ENCODE results near the gene CNOT10.
"Not testable (repeated sequence)": the region's sequence is repeated elsewhere in the genome, so short reads cannot be mapped to it uniquely, and the experiment has no call there.

Gene CNOT10

GRCh38 chr3:32759342-32759741 lies 74.4 kb downstream of the CNOT10 start:
- no peak for DNase-seq

DNA sequence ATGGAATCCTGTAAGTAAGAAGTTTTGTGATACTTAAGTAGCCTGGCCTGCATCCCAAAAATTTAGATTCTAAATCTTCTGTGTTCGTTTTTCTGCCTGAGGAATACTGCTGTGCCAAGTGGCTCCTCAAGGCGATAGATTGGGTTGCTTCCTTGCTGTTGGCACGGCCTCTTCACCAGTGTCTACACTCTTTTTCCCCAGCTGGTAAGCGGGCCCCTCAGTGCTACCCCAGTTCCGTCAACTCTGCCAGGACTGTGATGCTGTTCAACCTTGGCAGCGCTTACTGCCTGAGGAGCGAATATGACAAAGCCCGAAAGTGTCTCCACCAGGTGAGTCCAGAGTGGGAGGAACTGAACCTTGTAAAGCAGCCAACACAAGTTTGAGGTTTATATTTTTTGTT lies 79.5 kb downstream of the CNOT10 start:
- DNase-seq = no peak

- DNase-seq = no peak
Observed at GRCh38 chr3:32778389-32778788, 93.4 kb downstream of the CNOT10 start.

DNA sequence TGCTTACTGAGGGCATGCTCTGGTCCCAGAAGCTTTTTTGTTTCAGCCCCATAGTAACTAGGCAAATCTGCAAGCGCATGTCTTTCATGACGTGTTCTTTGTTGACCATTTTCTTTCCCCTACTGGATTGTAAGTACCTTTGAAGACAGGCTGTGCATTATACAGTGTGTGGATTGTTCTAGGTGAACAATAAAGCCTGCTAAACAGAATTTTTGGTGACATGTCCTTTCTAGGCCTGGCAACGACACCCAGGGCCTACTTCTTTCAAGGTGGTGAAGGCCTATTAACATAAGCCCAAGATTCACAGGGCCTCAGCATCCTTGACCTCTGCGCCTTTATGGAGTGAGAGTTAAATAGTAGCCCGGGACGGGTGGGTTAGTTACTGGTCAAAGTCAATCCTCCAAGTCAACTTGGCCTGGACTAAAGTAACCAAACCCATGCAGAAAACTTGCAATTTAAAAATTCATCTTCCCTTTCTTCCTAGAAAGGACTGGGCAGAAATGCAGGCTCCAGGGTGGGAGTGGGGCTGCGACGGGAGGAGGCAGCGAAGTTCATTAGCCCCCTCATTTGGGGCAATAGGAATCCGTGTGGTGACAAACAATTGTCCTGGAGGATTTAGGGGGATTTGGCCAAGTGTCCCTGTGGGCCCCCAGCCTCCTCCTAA lies 95.2 kb downstream of the CNOT10 start:
- no peak for DNase-seq

DNA sequence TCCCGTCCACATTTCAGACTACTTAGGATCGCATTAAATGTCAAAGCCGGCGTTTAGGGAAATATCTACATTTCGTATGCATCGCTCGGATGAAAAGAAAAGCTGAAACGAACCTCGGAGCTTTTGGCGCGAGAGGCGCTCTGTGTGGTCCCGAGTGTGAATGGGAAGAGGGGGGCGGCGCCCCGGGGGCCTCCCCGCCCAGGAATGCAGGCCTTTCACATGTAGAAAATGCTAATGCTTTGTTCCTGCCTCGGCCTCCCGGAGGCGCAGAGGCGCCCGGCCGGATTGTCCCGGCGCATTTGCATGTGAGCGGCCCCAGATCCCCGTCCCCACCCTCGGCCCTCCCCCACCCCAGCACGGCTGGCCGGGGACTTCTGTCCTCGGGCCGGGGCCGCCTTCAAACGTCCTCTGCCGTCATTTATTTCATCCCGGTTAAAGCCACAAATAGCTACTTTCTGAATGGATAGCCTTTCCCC lies 95.8 kb downstream of the CNOT10 start:
- DNase-seq = no peak

DNA sequence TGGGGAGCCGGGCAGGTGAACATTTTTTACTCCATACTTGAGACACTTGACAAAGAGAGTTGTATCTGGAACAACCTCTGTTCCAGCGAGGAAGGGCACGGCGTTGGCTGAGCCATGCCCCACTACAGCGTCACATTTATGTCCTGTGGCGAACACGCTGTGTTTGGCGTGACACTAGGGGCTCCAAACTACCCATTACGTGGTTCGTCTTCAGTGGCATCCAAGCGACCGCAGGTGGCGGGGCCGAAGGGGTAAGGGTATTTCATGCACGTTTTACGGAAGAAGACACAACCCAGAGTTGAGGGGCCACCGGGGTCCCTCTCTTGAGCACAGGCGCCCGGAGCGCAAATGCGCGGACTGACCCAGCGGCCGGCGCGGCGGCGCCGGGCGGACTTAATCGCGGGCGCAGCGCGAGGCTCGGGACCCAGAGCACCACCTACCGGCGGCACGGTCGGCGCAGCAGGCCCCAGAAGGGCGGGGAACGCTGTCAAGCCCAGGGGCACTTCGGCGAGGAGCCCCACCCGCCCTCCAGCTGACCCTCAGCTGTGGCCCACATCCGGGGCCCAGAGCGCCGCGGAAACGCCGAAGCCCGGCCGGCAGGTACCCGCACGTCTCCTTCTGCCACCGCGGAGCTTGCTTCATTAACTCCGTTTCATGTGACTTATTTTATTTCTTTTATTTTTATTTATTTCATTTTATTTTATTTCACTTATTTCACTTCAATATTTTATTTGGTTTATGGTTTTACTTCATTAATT lies 96.4 kb downstream of the CNOT10 start:
- peak; percentile 63 for DNase-seq

DNA sequence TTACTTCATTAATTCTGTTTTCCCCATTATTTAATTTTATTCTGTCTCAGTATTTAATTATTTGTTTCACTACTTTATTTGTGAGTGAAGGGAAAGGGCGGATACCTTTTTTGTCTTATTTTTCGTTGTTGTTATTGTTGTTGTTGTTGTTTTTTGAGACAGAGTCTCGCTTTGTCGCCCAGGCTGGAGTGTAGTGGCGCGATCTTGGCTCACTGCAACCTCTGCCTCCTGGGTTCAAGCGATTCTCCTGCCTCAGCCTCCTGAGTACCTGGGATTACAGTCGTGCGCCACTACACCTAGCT lies 96.9 kb downstream of the CNOT10 start:
- not testable (repeated sequence) for DNase-seq

DNA sequence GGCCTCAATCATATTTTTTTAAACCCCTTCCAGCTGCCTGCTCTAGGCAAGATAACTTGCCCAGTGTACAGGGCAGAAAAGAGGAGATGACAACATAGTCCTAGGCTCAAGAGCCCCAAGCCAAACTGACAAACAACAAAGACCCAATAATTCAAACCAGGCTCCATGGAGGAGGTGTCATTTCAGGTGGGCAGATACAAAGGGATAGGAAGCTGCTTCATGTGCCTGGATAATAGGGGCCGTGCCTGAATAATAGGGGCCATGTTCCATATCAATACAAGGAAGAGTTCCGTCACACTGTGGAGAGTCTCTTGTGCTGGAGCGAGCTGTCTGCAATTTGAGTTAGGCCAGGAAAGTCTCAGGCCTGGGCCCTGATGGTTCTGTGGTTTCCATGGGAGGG lies 97.4 kb downstream of the CNOT10 start:
- no peak for DNase-seq

GRCh38 chr3:32791833-32792232 lies 106.8 kb downstream of the CNOT10 start:
- DNase-seq = no peak

- no peak for DNase-seq
Observed at GRCh38 chr3:32794487-32795308, 109.7 kb downstream of the CNOT10 start.

GRCh38 chr3:32796384-32796950 lies 111.5 kb downstream of the CNOT10 start:
- DNase-seq = not testable (repeated sequence)

- no peak for DNase-seq
Observed at GRCh38 chr3:32797776-32798175, 112.8 kb downstream of the CNOT10 start.

DNA sequence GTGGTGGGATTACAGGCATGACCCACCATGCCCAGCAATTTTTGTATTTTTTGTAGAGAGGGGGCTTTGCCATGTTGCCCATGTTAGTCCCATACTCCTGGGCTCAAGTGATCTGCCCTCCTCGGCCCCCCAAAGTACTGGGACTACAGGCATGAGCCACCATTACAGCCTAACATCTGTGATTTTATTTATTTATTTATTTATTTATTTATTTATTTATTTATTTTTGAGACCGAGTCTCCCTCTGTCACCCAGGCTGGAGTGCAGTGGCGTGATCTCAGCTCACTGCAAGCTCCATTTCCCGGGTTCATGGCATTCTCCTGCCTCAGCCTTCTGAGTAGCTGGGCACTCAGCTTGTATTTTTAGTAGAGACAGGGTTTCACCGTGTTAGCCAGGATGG lies 116.5 kb downstream of the CNOT10 start:
- DNase-seq = not testable (repeated sequence)

DNA sequence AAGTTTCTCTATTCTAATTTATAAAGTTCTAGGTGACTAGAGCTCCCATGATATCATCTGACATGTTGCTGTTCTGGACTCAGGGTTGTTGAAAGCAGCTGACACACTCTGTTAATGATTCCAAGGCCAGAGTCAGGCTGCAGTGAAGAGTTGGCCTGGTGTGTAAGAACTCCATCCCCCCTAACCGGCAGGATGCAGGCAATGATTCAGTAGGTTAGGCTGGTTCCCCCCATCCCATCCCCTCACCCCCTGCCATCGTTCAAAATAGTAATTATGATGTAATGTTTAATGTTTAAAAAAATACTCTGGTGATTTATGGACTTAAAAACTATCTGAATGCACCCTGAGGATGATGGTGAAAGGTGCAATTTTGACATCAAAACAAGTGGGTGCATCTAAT lies 128.2 kb downstream of the CNOT10 start:
- no peak for DNase-seq

GRCh38 chr3:32814361-32814760 lies 129.4 kb downstream of the CNOT10 start:
- no peak for DNase-seq

DNA sequence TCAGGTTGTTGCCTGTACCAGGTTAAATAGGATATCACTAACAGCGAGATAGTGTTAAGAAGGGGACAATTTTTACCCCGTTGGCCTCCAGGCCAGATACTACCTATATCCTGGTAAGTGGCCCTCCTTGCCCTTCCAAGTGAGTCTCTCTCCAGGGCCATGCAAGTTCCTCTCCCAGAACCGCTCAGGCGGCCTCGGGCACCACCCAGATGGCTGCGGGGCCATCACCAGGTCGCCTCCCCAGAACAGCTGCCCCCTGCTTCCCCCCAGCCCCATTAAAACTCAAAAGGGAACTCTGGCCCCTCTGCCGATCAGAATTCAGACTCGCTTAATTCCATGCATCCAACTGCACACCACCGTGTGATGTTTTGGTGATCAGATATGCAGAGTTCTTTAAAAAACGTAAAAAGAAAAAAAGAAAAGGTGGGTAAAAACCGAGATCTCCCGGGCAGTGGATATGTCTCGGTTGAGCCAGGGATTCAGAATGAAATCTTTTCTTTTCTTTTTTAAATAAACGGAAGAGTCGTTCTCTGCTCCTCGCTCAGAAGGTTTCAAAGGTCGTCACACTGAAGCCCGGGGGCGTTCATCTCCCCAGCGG lies 131.0 kb downstream of the CNOT10 start:
- DNase-seq = no peak

DNA sequence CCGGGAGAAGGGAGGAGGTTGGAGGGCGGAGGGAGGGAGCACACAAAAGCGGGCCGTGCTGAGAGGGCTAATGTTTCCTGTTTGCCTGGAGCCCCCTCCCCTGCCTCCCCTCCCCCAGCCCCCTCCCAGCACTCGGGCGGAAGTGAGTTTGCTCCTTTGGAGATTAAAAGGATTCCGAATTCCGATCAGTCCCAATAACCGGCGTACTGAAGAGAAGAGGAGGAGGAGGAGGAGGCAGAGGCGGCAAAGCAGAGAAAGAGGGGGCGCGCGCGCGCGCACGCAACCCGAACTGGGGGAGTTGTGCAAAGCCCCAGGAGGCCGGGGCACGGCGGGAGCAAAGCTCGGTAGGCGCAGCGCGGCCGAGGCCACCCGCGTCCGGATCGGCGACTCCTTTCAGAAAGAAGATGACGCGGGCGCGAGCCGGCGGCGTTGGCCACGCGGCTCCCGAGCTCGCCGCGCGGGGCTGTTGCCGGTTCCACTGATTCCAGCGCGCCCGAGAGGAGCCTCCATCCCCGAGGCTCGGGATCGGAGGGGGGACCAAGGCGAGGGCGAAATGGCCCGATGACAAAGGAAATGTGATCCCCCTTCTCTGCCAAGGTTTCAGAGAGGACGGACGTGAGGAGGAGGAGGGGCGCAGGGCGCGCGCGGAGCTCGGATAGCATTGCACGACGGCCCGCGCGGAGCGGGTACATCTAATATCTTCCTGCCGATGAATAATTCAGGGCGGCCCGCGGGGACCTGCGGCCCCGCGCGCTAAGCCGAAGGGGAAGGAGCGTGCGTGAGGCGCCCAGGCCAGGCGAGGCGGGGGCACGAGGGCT lies 131.7 kb downstream of the CNOT10 start:
- peak; percentile 41 for DNase-seq

- DNase-seq = no peak
Observed at GRCh38 chr3:32817257-32817557, 132.2 kb downstream of the CNOT10 start.

GRCh38 chr3:32817558-32818228 lies 132.7 kb downstream of the CNOT10 start, which contains the start of gene TRIM71:
Gene TRIM71 (plus strand): TSS chr3:32817997. CDS start chr3:32818081, 84 bp downstream.
- peak; percentile 10 for DNase-seq

GRCh38 chr3:32818229-32818969 lies 133.4 kb downstream of the CNOT10 start:
- peak; percentile 10 for DNase-seq
